K562 (cell line): ENCODE results near the gene KLK1. TPM values are rescaled to one million over a fixed set of nuclear protein-coding genes. Genes with fewer than 3 reads are reported as not detected.

Experiments used
- ATF1 ChIP-seq, 2 experiments: fragments of 450-650 bp in 1 of 2; IDR thresholded peaks; 2 replicates each; pipeline ENCODE4 v1.6.1; 2016; ENCODE audit warnings: missing compliant biosample characterization in 1 of 2, missing genetic modification characterization in 1 of 2
- CEBPZ ChIP-seq: fragments of 150-350 bp; IDR thresholded peaks from 2 replicates; pipeline ENCODE4 v1.6.1; 2014; ENCODE audit warnings: low read depth, mild to moderate bottlenecking, low read length, borderline replicate concordance
- CTBP1 ChIP-seq: fragments of 450-650 bp; IDR thresholded peaks from 2 replicates; pipeline ENCODE4 v1.6.1; 2016; ENCODE audit warnings: borderline replicate concordance
- DDX20 ChIP-seq: fragments of 450-650 bp; IDR thresholded peaks from 2 replicates; pipeline ENCODE4 v1.6.1; 2016; ENCODE audit warnings: missing genetic modification characterization, low read depth, mild to moderate bottlenecking, missing compliant biosample characterization, moderate library complexity
- EGR1 ChIP-seq: fragments of 450-650 bp; conservative IDR thresholded peaks from 2 replicates; pipeline ENCODE4 v1.6.1; 2017; ENCODE audit warnings: mild to moderate bottlenecking
- ETS1 ChIP-seq: conservative IDR thresholded peaks from 2 replicates; pipeline ENCODE4 v1.6.1; 2011; ENCODE audit warnings: low read depth, mild to moderate bottlenecking, low read length; ENCODE audit not compliant: control insufficient read depth
- FOSL1 ChIP-seq: fragments of 200-800 bp; sonication (Bioruptor generic); conservative IDR thresholded peaks from 2 replicates; pipeline ENCODE4 v1.6.1; 2016; ENCODE audit warnings: missing genetic modification characterization, missing compliant biosample characterization
- HNRNPH1 ChIP-seq: fragments of 200-400 bp; formaldehyde crosslinking; optimal IDR thresholded peaks from 2 replicates; pipeline ENCODE3; 2017; ENCODE audit warnings: low read depth, mild to moderate bottlenecking, low read length, moderate library complexity
- OTX1 ChIP-seq: fragments of 450-650 bp; formaldehyde crosslinking; IDR thresholded peaks from 2 replicates; pipeline ENCODE4 v1.4.0; 2022; ENCODE audit warnings: mild to moderate bottlenecking
- PHF8 ChIP-seq: fragments of 200-600 bp; sonication (generic); IDR thresholded peaks from 2 replicates; pipeline ENCODE4 v1.6.1; 2012; ENCODE audit warnings: mixed run types, mild to moderate bottlenecking, inconsistent platforms, low read length, moderate library complexity, borderline replicate concordance
- PTTG1 ChIP-seq: fragments of 450-650 bp; IDR thresholded peaks from 2 replicates; pipeline ENCODE4 v1.6.1; 2016; ENCODE audit warnings: low read depth, mild to moderate bottlenecking, missing genetic modification characterization, missing compliant biosample characterization
- RBM39 ChIP-seq: fragments of 200-400 bp; formaldehyde crosslinking; optimal IDR thresholded peaks from 2 replicates; pipeline ENCODE3; 2018; ENCODE audit warnings: low read depth, low read length
- RHOXF2B ChIP-seq: fragments of 250-450 bp; sonication (Bioruptor Pico); conservative IDR thresholded peaks from 2 replicates; pipeline ENCODE4 v1.5.1; 2021
- TCF15 ChIP-seq: fragments of 250-450 bp; sonication (Bioruptor Pico); IDR thresholded peaks from 2 replicates; pipeline ENCODE4 v1.8.0; 2022; ENCODE audit warnings: moderate library complexity, mild to moderate bottlenecking, inconsistent platforms
- ZBTB7A ChIP-seq: IDR thresholded peaks from 2 replicates; pipeline ENCODE4 v1.6.1; 2011; ENCODE audit warnings: low read depth, mild to moderate bottlenecking, low read length, moderate library complexity, borderline replicate concordance; ENCODE audit not compliant: control insufficient read depth
- ZNF12 ChIP-seq: sonication (generic); formaldehyde crosslinking; IDR thresholded peaks from 2 replicates; pipeline ENCODE4 v1.4.0; 2020; ENCODE audit warnings: mild to moderate bottlenecking, missing genetic modification reagents
- ZNF23 ChIP-seq: fragments of 250-450 bp; sonication (Bioruptor Pico); IDR thresholded peaks from 2 replicates; pipeline ENCODE4 v1.4.0; 2020; ENCODE audit warnings: mild to moderate bottlenecking
- ZNF3 ChIP-seq: fragments of 250-450 bp; sonication (Bioruptor Pico); IDR thresholded peaks from 2 replicates; pipeline ENCODE4 v1.5.0; 2021; ENCODE audit warnings: mild to moderate bottlenecking, moderate library complexity
- polyA plus RNA-seq, 8 experiments: library from polyadenylated mRNA; depleted of rRNA in 4 of 8; stranded (reverse) in 5 of 8; unstranded in 3 of 8; fragments of >200 nt; fragmentation: Nextera tagmentation in 2 of 8; fragmentation: Illumina TruSeq in 1 of 8; extraction: Ambion mirVana in 2 of 8; extraction: Trizol in 1 of 8; gene quantifications; 2 replicates each; pipeline versions ENCODE4 v1.2.1 to v1.2.3, GENCODE V29; 2011 to 2014; ENCODE audit warnings: inconsistent platforms in 1 of 8, missing spikeins in 1 of 8
- total RNA-seq, 7 experiments: library from RNA; depleted of rRNA in 6 of 7; stranded (reverse); fragments of >200 nt in 6 of 7; fragmentation: Illumina TruSeq in 2 of 7; extraction: Trizol in 2 of 7; gene quantifications; 2 replicates each; pipeline versions ENCODE4 v1.2.1 to v1.2.3, GENCODE V29; 2011 to 2021; ENCODE audit warnings: low replicate concordance in 1 of 7
- TF ChIP-seq, protein P1 (sequence below): fragments of 450-650 bp; IDR thresholded peaks from 2 replicates; pipeline ENCODE4 v1.6.1; 2017; ENCODE audit warnings: antibody characterized with exemption, mild to moderate bottlenecking

KLK1 gene
- total and polyA plus RNA-seq, 9 of the 15 experiments (the other 6 are each of a cell fraction or from before 2014, with no cell fraction given): 0.87 to 15.4 (median 9.1) TPM

DNA sequence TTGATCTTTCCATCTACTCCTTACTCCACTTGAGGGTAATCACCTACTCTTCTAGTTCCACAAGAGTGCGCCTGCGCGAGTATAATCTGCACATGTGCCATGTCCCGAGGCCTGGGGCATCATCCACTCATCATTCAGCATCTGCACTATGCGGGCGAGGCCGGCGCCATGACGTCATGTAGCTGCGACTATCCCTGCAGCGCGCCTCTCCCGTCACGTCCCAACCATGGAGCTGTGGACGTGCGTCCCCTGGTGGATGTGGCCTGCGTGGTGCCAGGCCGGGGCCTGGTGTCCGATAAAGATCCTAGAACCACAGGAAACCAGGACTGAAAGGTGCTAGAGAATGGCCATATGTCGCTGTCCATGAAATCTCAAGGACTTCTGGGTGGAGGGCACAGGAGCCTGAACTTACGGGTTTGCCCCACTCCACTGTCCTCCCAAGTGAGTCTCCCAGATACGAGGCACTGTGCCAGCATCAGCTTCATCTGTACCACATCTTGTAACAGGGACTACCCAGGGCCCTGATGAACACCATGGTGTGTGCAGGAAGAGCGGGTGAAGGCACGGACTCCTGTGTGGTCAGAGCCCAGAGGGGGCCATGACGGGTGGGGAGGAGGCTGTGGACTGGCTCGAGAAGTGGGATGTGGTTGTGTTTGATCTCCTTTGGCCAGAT is 47.0 kb upstream of the KLK1 start (continued):
- TF ChIP-seq PTTG1 (tag) (no peak), ZNF3 (no peak), RHOXF2B (CRISPR knock-in tag) (no peak), FOSL1 (tag) (peak; percentile 51; the same call in 1 of the 2 replicates), CEBPZ (no peak), RBM39 (peak; percentile 29), ZNF12 (no peak), HNRNPH1 (no peak), DDX20 (tag) (no peak), ETS1 (no peak; the same call in 1 of the 2 replicates), ATF1 (CRISPR knock-in tag; IDR thresholded peaks at IDR 0.05) (peak; percentile 98), ATF1 (tag; IDR thresholded peaks at IDR 0.05) (peak; percentile 99), ZBTB7A (no peak), TCF15 (no peak), PHF8 (peak; percentile 33; the same call in 1 of the 2 replicates), EGR1 (0 out of 2 replicates have a peak, but pooled peaks have one; percentile 6), ZNF23 (CRISPR knock-in tag) (no peak), CTBP1 (peak; percentile 96), OTX1 (CRISPR knock-in tag) (no peak)
- TF ChIP-seq, protein P1, sequence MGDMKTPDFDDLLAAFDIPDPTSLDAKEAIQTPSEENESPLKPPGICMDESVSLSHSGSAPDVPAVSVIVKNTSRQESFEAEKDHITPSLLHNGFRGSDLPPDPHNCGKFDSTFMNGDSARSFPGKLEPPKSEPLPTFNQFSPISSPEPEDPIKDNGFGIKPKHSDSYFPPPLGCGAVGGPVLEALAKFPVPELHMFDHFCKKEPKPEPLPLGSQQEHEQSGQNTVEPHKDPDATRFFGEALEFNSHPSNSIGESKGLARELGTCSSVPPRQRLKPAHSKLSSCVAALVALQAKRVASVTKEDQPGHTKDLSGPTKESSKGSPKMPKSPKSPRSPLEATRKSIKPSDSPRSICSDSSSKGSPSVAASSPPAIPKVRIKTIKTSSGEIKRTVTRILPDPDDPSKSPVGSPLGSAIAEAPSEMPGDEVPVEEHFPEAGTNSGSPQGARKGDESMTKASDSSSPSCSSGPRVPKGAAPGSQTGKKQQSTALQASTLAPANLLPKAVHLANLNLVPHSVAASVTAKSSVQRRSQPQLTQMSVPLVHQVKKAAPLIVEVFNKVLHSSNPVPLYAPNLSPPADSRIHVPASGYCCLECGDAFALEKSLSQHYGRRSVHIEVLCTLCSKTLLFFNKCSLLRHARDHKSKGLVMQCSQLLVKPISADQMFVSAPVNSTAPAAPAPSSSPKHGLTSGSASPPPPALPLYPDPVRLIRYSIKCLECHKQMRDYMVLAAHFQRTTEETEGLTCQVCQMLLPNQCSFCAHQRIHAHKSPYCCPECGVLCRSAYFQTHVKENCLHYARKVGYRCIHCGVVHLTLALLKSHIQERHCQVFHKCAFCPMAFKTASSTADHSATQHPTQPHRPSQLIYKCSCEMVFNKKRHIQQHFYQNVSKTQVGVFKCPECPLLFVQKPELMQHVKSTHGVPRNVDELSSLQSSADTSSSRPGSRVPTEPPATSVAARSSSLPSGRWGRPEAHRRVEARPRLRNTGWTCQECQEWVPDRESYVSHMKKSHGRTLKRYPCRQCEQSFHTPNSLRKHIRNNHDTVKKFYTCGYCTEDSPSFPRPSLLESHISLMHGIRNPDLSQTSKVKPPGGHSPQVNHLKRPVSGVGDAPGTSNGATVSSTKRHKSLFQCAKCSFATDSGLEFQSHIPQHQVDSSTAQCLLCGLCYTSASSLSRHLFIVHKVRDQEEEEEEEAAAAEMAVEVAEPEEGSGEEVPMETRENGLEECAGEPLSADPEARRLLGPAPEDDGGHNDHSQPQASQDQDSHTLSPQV: 0 out of 2 replicates have a peak, but pooled peaks have one; percentile 37
